Measurements from ENCODE around the gene XAGE2. TPM values are rescaled to one million over a fixed set of nuclear protein-coding genes. Genes with fewer than 3 reads are reported as not detected.

XAGE2 gene
- total RNA-seq, 4 donors from 2014 or later = not detected

DNA sequence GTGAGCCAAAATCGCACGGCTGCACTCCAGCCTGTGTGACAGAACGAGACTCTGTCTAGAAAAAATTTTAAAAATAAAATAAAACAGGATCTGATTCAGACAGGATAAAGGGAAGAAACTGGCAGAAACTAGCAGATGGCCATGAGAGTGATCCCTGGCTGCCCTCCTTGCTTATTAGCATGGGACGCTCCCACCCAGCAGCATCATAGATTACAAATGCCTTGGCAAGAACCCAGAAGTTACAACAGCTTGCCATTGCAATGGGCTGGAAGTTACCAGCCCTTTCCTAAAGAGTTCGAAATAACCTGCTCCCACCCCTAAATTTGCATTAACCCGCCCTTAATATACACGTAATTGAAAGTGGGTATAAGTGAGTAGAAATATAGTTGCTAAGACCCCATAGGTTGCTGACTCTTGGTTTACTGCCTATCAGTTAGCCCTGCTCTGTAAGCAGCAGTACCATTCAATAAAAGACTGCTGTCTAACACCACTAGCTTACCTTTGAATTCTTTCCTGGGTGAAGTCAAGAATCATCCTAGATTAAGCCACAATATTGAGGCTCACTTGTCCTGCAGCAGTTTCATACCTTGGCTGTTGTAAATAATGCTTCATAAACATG is 9.1 kb upstream of the XAGE2 start:
- no peak for DNase-seq (ENCODE audit: low spot score in 2 of 2)
- Histone ChIP-seq H3K9me3 (no peaks in the 10 kb centered on the region), H3K27me3 (no peaks in the 10 kb centered on the region), H3K4me1 (no peaks in the 10 kb centered on the region), H3K36me3 (no peaks in the 10 kb centered on the region), H3K27ac (no peak overlapping the region), H3K4me3 (no peak overlapping the region)
- 65% methylated on average over 7 of the region's 7 CpGs for WGBS
- TF ChIP-seq POLR2A (IDR thresholded peaks at IDR 0.05) (no peak), EP300 (IDR thresholded peaks at IDR 0.05) (no peak), POLR2AphosphoS5 (IDR thresholded peaks at IDR 0.05) (no peak)
- TF ChIP-seq, protein P1, sequence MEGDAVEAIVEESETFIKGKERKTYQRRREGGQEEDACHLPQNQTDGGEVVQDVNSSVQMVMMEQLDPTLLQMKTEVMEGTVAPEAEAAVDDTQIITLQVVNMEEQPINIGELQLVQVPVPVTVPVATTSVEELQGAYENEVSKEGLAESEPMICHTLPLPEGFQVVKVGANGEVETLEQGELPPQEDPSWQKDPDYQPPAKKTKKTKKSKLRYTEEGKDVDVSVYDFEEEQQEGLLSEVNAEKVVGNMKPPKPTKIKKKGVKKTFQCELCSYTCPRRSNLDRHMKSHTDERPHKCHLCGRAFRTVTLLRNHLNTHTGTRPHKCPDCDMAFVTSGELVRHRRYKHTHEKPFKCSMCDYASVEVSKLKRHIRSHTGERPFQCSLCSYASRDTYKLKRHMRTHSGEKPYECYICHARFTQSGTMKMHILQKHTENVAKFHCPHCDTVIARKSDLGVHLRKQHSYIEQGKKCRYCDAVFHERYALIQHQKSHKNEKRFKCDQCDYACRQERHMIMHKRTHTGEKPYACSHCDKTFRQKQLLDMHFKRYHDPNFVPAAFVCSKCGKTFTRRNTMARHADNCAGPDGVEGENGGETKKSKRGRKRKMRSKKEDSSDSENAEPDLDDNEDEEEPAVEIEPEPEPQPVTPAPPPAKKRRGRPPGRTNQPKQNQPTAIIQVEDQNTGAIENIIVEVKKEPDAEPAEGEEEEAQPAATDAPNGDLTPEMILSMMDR (IDR thresholded peaks at IDR 0.05) = no peak

DNA sequence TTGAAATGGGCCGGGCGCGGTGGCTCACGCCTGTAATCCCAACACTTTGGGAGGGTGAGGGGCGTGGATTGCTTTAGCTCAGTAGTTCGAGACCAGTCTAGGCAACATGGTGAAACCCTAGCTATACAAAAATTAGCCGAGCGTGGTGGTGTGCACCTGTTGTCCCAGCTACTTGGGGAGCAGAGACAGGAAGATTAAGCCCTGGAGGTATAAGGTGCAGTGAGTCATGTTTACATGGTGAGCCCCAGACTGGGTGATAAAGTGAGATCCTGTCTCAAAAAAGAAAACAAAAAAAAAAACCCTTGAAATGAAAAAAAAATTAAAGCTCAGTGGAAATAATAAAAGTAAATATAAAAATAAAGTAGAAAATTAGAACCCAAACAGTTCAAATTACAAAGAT is 6.9 kb upstream of the XAGE2 start:
- Histone ChIP-seq H3K36me3 (no peaks in the 10 kb centered on the region), H3K9me3 (no peaks in the 10 kb centered on the region), H3K4me3 (no peak overlapping the region), H3K4me1 (no peaks in the 10 kb centered on the region), H3K27me3 (no peaks in the 10 kb centered on the region), H3K27ac (no peak overlapping the region)
- DNase-seq (ENCODE audit: low spot score in 2 of 2) = no peak
- WGBS = 80% methylated on average over 8 of the region's 8 CpGs
- no peak for TF ChIP-seq POLR2AphosphoS5 (IDR thresholded peaks at IDR 0.05)
- no peak for TF ChIP-seq POLR2A (IDR thresholded peaks at IDR 0.05)
- TF ChIP-seq, protein P1 (IDR thresholded peaks at IDR 0.05) = no peak
- TF ChIP-seq EP300 (IDR thresholded peaks at IDR 0.05) = no peak

DNA sequence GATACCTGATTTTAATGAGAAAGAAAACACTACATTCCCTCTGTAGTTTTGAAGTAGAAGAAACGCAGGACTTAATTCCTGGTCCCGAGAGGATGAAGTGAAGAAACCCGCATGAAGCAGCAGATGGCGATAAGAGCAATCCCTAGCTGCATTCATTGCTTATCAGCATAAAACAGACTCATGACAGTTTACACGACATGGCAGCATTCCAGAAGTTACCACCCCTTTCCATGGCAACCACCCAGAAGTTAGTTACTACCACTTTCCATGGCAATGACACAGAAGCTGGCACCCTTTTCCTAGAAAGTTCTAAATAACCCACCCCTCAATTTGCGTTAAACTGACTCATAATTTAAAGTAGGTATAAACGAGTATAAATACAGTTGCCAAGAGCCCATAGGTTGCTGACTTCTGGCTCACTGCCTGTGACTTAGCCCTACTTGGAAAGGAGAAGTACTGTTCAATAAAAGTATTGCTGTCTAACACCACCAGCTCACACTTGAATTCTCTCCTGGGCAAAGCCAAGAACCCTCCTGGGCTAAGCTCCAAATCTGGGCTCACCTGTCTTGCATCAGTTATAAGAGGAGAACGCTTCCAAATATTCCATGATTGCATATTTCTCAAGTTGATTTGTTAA is 5.5 kb upstream of the XAGE2 start:
- Histone ChIP-seq H3K27me3 (no peaks in the 10 kb centered on the region), H3K4me3 (no peak overlapping the region), H3K4me1 (no peaks in the 10 kb centered on the region), H3K36me3 (no peaks in the 10 kb centered on the region), H3K27ac (no peak overlapping the region), H3K9me3 (no peaks in the 10 kb centered on the region)
- TF ChIP-seq POLR2A (IDR thresholded peaks at IDR 0.05) (no peak), POLR2AphosphoS5 (IDR thresholded peaks at IDR 0.05) (no peak), EP300 (IDR thresholded peaks at IDR 0.05) (no peak)
- TF ChIP-seq, protein P1 (IDR thresholded peaks at IDR 0.05) = no peak
- 23% methylated on average over 8 of the region's 8 CpGs for WGBS
- no peak for DNase-seq (ENCODE audit: low spot score in 2 of 2)

DNA sequence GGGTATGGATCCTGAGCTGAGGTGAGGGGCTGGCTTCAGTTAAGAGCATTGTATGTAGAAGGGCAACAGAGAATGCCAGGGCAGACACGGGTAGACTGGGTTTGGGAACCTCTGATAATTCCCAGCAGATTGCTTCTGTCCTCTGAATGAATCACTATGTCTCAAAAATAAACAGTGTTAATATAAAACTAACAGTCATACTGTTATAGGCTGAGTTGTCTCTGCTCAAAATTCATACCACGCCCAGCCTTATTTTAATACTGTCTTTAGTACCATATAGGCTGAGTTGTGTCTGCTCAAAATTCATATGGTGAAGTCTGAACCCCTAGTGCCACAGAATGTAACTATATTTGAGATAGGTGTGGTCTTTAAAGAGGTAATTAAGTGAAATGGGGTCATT is 10.0 kb downstream of the XAGE2 start:
- no peak overlapping the region for H3K27ac ChIP-seq
- H3K4me1 ChIP-seq = no peaks in the 10 kb centered on the region
- no peak for DNase-seq (ENCODE audit: low spot score in 2 of 2)
- no peaks in the 10 kb centered on the region for H3K9me3 ChIP-seq
- H3K36me3 ChIP-seq = no peaks in the 10 kb centered on the region
- no peak overlapping the region for H3K4me3 ChIP-seq
- TF ChIP-seq POLR2AphosphoS5 (IDR thresholded peaks at IDR 0.05) = no peak
- TF ChIP-seq POLR2A (IDR thresholded peaks at IDR 0.05) = no peak
- no peak for TF ChIP-seq EP300 (IDR thresholded peaks at IDR 0.05)
- TF ChIP-seq, protein P1 (IDR thresholded peaks at IDR 0.05) = no peak
- WGBS = 59% methylated on average over 2 of the region's 2 CpGs
- H3K27me3 ChIP-seq = peaks cover 4% of the 10 kb centered on the region

DNA sequence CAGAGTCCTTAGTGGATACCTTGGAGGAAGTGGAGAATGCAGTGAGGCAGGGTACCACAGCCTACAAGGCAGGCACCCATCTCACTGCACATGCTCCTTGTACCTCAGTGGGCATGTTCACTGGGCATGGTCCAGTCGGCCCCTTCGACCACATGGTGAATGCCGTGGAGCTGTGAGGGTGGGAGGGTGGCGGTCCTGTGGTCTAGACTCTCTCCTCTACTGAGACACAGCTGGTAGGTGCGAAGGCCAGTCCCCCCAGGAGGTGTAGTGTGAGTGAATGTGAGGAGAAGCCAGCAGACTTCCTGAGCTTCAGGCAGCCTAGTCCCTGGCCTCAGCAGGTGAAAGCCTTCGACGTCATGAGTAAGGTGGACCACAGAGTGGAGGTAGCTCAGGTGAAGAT is 12.2 kb downstream of the XAGE2 start:
- Histone ChIP-seq H3K27ac (no peak overlapping the region), H3K27me3 (peaks cover 4% of the 10 kb centered on the region), H3K4me1 (no peaks in the 10 kb centered on the region), H3K36me3 (no peaks in the 10 kb centered on the region), H3K4me3 (no peak overlapping the region), H3K9me3 (no peaks in the 10 kb centered on the region)
- no peak for DNase-seq (ENCODE audit: low spot score in 2 of 2)
- WGBS = 89% methylated on average over 3 of the region's 7 CpGs
- TF ChIP-seq, protein P1 (IDR thresholded peaks at IDR 0.05) = no peak
- TF ChIP-seq POLR2AphosphoS5 (IDR thresholded peaks at IDR 0.05) = no peak
- no peak for TF ChIP-seq POLR2A (IDR thresholded peaks at IDR 0.05)
- TF ChIP-seq EP300 (IDR thresholded peaks at IDR 0.05) = no peak

Measured in suprapubic skin (tissue), 4 donors.